Epithelial cell of esophagus (primary cell): ENCODE measurements around the gene SH3BP2.
A peak's percentile ranks its signal among the peaks of the same experiment; 100 is the strongest.

ENCODE experiments used
- DNase-seq: peaks from one replicate; pipeline ENCODE4 v3.0.0; 2010; ENCODE audit warnings: low read depth
- H3K4me3 ChIP-seq: 2 replicates; pipeline ENCODE4 v1.5.1; 2011; ENCODE audit warnings: mild to moderate bottlenecking, low read length, control low read depth
- CTCF ChIP-seq: IDR thresholded peaks from 2 replicates; pipeline ENCODE4 v1.5.1; 2011; ENCODE audit warnings: low read depth, mild to moderate bottlenecking, low read length, control low read depth, inconsistent platforms; ENCODE audit not compliant: insufficient read depth; ENCODE audit errors: missing control alignments

SH3BP2 gene

GRCh38 chr4:2833671-2834000, 40.8 kb downstream of the SH3BP2 start:
- no peak overlapping the region for H3K4me3 ChIP-seq
- DNase-seq: no peak
- TF ChIP-seq CTCF: no peak

GRCh38 chr4:2834001-2834921, 41.4 kb downstream of the SH3BP2 start:
- H3K4me3 ChIP-seq: no peak overlapping the region
- DNase-seq: no peak
- TF ChIP-seq CTCF: no peak

GRCh38 chr4:2835978-2836377, 43.1 kb downstream of the SH3BP2 start:
- no peak for DNase-seq
- H3K4me3 ChIP-seq: no peak overlapping the region
- TF ChIP-seq CTCF: no peak

- no peak overlapping the region for H3K4me3 ChIP-seq
- DNase-seq: no peak
- no peak for TF ChIP-seq CTCF
These were observed 43.5 kb downstream of the SH3BP2 start for GRCh38 chr4:2836391-2836859.

- no peak for DNase-seq
- no peak for TF ChIP-seq CTCF
- H3K4me3 ChIP-seq: no peak overlapping the region
These were observed 44.4 kb downstream of the SH3BP2 start for GRCh38 chr4:2837110-2837903.

GRCh38 chr4:2837904-2838496, 45.1 kb downstream of the SH3BP2 start:
- DNase-seq: peak; percentile 14
- no peak for TF ChIP-seq CTCF
- H3K4me3 ChIP-seq: no peak overlapping the region
